Mammary epithelial cell (primary cell): ENCODE measurements around the gene DAD1.

Source experiments
- EZH2 ChIP-seq: IDR thresholded peaks from 2 replicates; pipeline ENCODE4 v1.6.1; 2012; ENCODE audit warnings: low read length, inconsistent platforms, borderline replicate concordance
- TF ChIP-seq, protein P1 (sequence below), 2 donors: IDR thresholded peaks in 1 of 2; conservative IDR thresholded peaks in 1 of 2; 2 replicates each; pipeline ENCODE4 v1.5.1; 2011 to 2012; ENCODE audit warnings: inconsistent platforms in 2 of 2, low read length in 2 of 2, mild to moderate bottlenecking in 2 of 2, control low read depth in 1 of 2, low read depth in 1 of 2; ENCODE audit not compliant: insufficient read depth in 1 of 2; ENCODE audit errors: extremely low read depth in 1 of 2

DNA sequence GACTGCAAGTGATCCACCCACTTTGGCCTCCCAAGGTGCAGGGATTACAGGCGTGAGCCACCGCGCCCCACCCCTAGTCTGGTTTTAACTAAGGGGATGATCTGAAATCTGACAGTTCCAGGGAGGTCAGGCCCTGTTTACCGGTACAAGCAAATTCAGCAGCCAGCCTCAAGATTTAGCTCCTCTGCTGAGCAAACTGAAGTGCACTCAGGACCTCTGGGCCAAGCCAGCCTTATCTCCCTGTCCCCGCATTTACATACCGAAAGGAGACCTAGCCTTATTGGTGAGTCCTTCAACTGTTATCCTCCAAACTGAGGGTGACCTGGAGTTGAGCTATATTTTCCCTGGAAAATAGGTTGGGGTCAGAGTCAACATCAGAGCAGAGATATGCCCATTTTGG is 8.2 kb upstream of the DAD1 start:
- TF ChIP-seq, protein P1, sequence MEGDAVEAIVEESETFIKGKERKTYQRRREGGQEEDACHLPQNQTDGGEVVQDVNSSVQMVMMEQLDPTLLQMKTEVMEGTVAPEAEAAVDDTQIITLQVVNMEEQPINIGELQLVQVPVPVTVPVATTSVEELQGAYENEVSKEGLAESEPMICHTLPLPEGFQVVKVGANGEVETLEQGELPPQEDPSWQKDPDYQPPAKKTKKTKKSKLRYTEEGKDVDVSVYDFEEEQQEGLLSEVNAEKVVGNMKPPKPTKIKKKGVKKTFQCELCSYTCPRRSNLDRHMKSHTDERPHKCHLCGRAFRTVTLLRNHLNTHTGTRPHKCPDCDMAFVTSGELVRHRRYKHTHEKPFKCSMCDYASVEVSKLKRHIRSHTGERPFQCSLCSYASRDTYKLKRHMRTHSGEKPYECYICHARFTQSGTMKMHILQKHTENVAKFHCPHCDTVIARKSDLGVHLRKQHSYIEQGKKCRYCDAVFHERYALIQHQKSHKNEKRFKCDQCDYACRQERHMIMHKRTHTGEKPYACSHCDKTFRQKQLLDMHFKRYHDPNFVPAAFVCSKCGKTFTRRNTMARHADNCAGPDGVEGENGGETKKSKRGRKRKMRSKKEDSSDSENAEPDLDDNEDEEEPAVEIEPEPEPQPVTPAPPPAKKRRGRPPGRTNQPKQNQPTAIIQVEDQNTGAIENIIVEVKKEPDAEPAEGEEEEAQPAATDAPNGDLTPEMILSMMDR (conservative IDR thresholded peaks at IDR 0.05 in 1 of 2, IDR thresholded peaks at IDR 0.05 in 1 of 2; ENCODE audit: extremely low read depth in 1 of 2, insufficient read depth in 1 of 2, low read depth in 1 of 2, low read length in 2 of 2): no peak
- TF ChIP-seq EZH2: no peak
